Adrenal gland (tissue), 12 donors: Measurements from ENCODE around the gene SIN3A. TPM values are rescaled to one million over a fixed set of nuclear protein-coding genes. Genes with fewer than 3 reads are reported as not detected.

Experiments
- DNase-seq, 7 donors: peaks; one replicate each; pipeline ENCODE4 v3.0.0-alpha.2; 2019 to 2020
- H3K27ac ChIP-seq, 5 donors: fragments of 200-600 bp; sonication (generic) in 4 of 5; 1 replicate in 3 of 5; 2 replicates in 2 of 5; pipeline versions ENCODE4 v1.5.1 to v1.8.0; 2016 to 2020; ENCODE audit warnings: mild to moderate bottlenecking in 1 of 5
- H3K27me3 ChIP-seq: fragments of 200-600 bp; 2 replicates; pipeline ENCODE4 v1.8.0; 2021
- H3K36me3 ChIP-seq, 2 donors: fragments of 200-600 bp; replicated peaks in 1 of 2; 1 replicate in 1 of 2; 2 replicates in 1 of 2; pipeline versions ENCODE4 v1.5.1 to v1.8.0; 2018 to 2022
- H3K4me1 ChIP-seq, 2 donors: fragments of 200-600 bp; replicated peaks in 1 of 2; 1 replicate in 1 of 2; 2 replicates in 1 of 2; pipeline versions ENCODE4 v1.5.1 to v1.8.0; 2018 to 2021
- H3K4me3 ChIP-seq, 4 donors: fragments of 200-600 bp; sonication (generic) in 3 of 4; one replicate each; pipeline ENCODE4 v1.5.1; 2016 to 2018
- H3K9me3 ChIP-seq, 3 donors: fragments of 200-600 bp; sonication (generic) in 1 of 3; replicated peaks in 1 of 3; 1 replicate in 2 of 3; 2 replicates in 1 of 3; pipeline versions ENCODE4 v1.5.1 to v1.8.0; 2016 to 2021
- CTCF ChIP-seq, 6 experiments: fragments of 450-650 bp in 4 of 6; fragments of 200-600 bp in 2 of 6; sonication (generic) in 1 of 6; IDR thresholded peaks; 1 replicate in 5 of 6; 2 replicates in 1 of 6; pipeline versions ENCODE4 v1.5.1 to v1.8.0; 2016 to 2021; ENCODE audit warnings: antibody characterized with exemption in 6 of 6, mild to moderate bottlenecking in 2 of 6, moderate library complexity in 1 of 6
- POLR2A ChIP-seq, 2 donors: fragments of 450-650 bp; IDR thresholded peaks; one replicate each; pipeline ENCODE4 v1.6.1; 2017; ENCODE audit warnings: antibody characterized with exemption in 2 of 2, mild to moderate bottlenecking in 2 of 2, moderate library complexity in 1 of 2
- WGBS, 4 donors: extraction: QIAGEN DNeasy Blood & Tissue Kit in 2 of 4; methylation state at CpG; one replicate each; pipeline versions ENCODE4 v1.1.5 to v1.1.7; 2013 to 2017; 5-methylcytosine and 5-hydroxymethylcytosine counted together
- intact Hi-C, 2 donors: fragments of 100-400 bp; cut with DNase I; formaldehyde crosslinking; loops; one replicate each; pipeline versions ENCODE4 v1.14.1 to v1.15.0; 2022 to 2023
- polyA plus RNA-seq, 3 donors: library from polyadenylated mRNA; stranded (reverse); fragments of 200-250 nt in 2 of 3; fragments of 350-450 nt in 1 of 3; fragmentation: Illumina TruSeq in 1 of 3; extraction: RNeasy Lipid Tissue Mini Kit (QIAGEN cat#74804) in 1 of 3; gene quantifications; one replicate each; pipeline ENCODE4 v1.2.3, GENCODE V29; 2013 to 2014
- total RNA-seq, 9 donors: library from RNA; depleted of rRNA in 4 of 9; stranded (reverse); fragments of >200 nt in 4 of 9; fragments of 120-200 nt in 1 of 9; fragmentation: NEBNext Ultra II Directional in 1 of 9; extraction: Animal tissue kit (Norgen Biotek cat#: 25700) in 1 of 9; gene quantifications; one replicate each; pipeline versions ENCODE4 v1.1.0 to v1.2.4, GENCODE V29; 2013 to 2023
- donor health status: healthy with polysubstance abuse.
- donor health status: Bipolar disorder and iron deficiency.
- donor health status: DM: yes; HTN: yes; CAD: no.
- donor health status: DM: no; HTN: no; CAD: no.
- donor health status: DM: no; HTN: no; CAD: no.
- donor health status: DM: yes; HTN: yes; CAD: no.

Gene SIN3A
- total and polyA plus RNA-seq, 12 donors = 11.1 to 72.7 (median 32.0) TPM

DNA sequence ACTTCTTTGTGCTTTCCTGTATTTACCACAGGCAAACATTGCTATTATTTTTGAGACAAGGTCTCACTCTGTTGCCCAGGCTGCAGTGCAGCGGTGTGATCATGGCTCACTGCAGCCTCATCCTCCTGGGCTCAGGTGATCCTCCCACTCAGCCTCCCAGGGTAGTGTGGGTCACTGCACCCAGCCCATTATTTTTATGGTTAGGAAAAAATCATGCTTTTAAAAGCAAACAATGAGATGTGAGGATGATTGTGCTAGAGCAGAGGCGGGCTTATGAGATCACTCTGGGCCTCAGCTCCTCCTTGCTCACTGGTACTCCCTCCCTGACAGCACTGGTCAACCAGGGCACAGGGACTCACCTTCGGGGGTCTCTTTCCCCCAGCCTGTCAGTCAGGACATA, 85.3 kb downstream of the SIN3A start:
- no peak for TF ChIP-seq CTCF (IDR thresholded peaks at IDR 0.05)
- no peak for TF ChIP-seq POLR2A (IDR thresholded peaks at IDR 0.05)
- intact Hi-C loops = no loop called here
- 89 to 100% (median 94%) methylated on average over 3 of the region's 3 CpGs for WGBS, 4 donors
- Histone ChIP-seq H3K4me1 (peaks cover 22 to 38% of the 10 kb centered on the region in 2 donors), H3K36me3 (peaks cover 0 to 47% of the 10 kb centered on the region in 2 donors), H3K9me3 (no peaks in the 10 kb centered on the region), H3K27me3 (no peaks in the 10 kb centered on the region), H3K4me3 (no peak overlapping the region), H3K27ac (no peak overlapping the region)
- DNase-seq = no peak

DNA sequence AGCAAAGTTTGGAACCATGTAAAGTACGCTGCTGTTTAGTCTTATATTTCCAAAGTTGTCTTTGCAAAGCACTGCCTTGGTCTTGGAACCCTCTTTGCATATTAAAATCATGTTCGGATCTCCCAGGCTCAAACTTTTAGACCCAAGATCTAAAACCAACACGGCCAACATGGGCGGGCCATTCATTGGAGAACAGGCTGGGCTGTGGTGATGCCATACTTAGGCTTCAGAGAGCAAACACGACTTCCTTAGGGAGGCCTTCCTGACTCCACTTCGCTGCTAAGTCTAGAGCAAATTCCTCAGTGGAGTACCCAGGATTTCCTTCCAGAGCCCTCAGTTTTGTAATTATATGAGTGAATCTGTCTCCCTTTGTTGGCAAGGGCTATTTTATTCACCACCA, 86.6 kb downstream of the SIN3A start:
- Histone ChIP-seq H3K27me3 (no peaks in the 10 kb centered on the region), H3K36me3 (peaks cover 0 to 54% of the 10 kb centered on the region in 2 donors), H3K4me3 (no peak overlapping the region), H3K4me1 (peaks cover 29 to 51% of the 10 kb centered on the region in 2 donors), H3K27ac (no peak overlapping the region), H3K9me3 (no peaks in the 10 kb centered on the region)
- TF ChIP-seq POLR2A (IDR thresholded peaks at IDR 0.05) (no peak), CTCF (IDR thresholded peaks at IDR 0.05) (no peak)
- WGBS, 4 donors = 90 to 96% (median 93%) methylated on average over 6 of the region's 6 CpGs
- intact Hi-C loops = no loop called here
- no peak for DNase-seq

DNA sequence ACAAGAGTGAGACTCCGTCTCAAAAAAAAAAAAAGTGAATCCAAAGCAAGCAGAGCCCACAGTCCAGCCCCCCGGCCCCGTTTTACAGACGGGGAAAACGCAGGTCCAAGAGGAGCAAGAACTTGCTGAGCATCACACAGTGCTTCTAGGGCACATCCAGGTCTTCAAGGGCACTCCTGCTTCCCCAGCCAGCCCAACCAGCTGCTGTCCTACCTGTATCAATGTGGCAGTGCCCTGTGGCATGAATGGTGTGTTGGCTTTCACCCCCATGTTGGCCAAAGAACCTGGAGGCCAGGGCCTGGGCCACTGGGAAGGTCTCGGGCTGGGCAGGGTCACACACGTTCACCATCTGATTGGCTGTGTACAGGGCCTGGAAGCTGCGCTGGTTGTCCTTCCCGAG, 87.7 kb downstream of the SIN3A start:
- Histone ChIP-seq H3K9me3 (no peaks in the 10 kb centered on the region), H3K27me3 (no peaks in the 10 kb centered on the region), H3K27ac (no peak overlapping the region), H3K4me3 (no peak overlapping the region), H3K4me1 (peaks cover 22 to 43% of the 10 kb centered on the region in 2 donors), H3K36me3 (peaks cover 0 to 65% of the 10 kb centered on the region in 2 donors)
- intact Hi-C loops = no loop called here
- TF ChIP-seq POLR2A (IDR thresholded peaks at IDR 0.05) (no peak), CTCF (IDR thresholded peaks at IDR 0.05) (no peak)
- 83 to 94% (median 92%) methylated on average over 7 to 9 of the region's 9 CpGs for WGBS, 4 donors
- no peak for DNase-seq

- intact Hi-C loops = no loop called here
- Histone ChIP-seq H3K27ac (peak overlapping the region; percentile 69 to 85 (median 73)), H3K4me1 (peaks cover 22 to 41% of the 10 kb centered on the region in 2 donors), H3K27me3 (no peaks in the 10 kb centered on the region), H3K9me3 (no peaks in the 10 kb centered on the region), H3K36me3 (peaks cover 0 to 74% of the 10 kb centered on the region in 2 donors), H3K4me3 (no peak overlapping the region)
- 62 to 76% (median 64%) methylated on average over 5 to 7 of the region's 7 CpGs for WGBS, 4 donors
- peak in 2 of 7 donors; percentile 24 to 34 for DNase-seq
- TF ChIP-seq POLR2A (IDR thresholded peaks at IDR 0.05) (no peak), CTCF (IDR thresholded peaks at IDR 0.05) (no peak)
Observed at GRCh38 chr15:75362642-75363249, 88.7 kb downstream of the SIN3A start.
